LHCN-M2 (cell line): ENCODE results near the gene FOXL3. TPM values are rescaled to one million over a fixed set of nuclear protein-coding genes. Genes with fewer than 3 reads are reported as not detected.
A peak's percentile ranks its signal among the peaks of the same experiment; 100 is the strongest.

ENCODE experiments used
- DNase-seq: peaks from one replicate; pipeline ENCODE4 v3.0.0-alpha.2; 2012; ENCODE audit warnings: low read depth
- total RNA-seq: library from RNA; depleted of rRNA; stranded (reverse); fragments of >200 nt; gene quantifications from 2 replicates; pipeline ENCODE4 v1.2.3, GENCODE V29; 2014

Gene FOXL3
- total RNA-seq, 1 experiment from 2014 or later = not detected

GRCh38 chr7:300546-301290 lies 10.7 kb downstream of the FOXL3 start:
- no peak for DNase-seq

DNA sequence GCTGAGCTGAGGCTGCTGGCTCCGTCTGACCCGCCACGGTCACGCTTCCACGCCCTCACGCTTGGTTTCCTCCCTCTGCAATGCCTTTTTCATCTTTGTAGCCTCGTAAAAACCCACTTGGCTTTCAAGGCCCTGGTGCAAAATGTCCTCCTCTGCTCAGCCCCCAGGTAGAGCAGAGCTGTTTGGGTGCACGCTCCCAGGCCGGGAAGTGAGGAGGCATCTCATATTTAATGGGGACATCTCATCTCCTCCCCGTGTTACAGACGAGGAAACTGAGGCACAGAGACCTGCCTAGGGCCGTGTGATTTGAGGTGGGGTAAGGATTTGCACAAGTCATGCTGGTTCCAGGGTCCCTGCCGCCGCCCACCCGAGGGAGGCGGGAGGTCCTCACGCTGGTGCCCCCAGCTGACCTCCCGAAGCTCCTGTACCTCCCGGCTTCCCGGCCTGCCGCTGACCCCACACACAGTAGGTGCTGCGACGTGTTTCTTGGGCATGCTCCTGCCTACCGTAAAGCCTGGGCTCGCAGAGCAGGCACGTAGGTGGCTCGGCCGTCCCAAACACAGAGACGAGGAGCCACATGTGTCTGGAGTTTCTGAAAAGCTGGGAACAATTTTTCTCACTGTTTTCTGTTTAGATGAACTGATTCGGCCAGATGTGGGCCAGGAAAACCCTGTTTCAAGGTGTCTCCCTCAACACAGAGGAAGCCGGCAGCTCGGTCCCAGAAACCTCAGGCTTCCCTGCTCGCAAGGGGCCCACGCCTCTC lies 11.5 kb downstream of the FOXL3 start:
- DNase-seq = no peak

GRCh38 chr7:302054-302992 lies 12.4 kb downstream of the FOXL3 start:
- DNase-seq = no peak

DNA sequence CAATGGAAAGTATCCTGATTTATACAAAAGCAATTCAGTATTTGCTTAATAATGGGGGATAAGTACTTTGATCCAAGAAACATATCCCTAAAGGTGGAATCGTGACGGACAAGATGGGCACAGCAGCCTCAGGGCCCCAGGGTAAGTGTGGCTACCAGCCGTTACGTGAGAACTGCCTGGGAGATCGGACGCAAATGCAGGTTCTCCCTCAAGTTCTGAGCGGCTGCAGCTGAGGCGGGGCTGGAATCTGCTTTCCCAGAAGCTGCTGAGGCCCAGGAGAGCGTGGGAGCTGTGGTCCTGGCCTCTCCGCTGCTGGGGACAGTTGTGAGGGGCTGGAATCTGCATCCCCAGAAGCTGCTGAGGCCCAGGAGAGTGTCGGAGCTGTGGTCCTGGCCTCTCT lies 13.5 kb downstream of the FOXL3 start:
- no peak for DNase-seq

DNA sequence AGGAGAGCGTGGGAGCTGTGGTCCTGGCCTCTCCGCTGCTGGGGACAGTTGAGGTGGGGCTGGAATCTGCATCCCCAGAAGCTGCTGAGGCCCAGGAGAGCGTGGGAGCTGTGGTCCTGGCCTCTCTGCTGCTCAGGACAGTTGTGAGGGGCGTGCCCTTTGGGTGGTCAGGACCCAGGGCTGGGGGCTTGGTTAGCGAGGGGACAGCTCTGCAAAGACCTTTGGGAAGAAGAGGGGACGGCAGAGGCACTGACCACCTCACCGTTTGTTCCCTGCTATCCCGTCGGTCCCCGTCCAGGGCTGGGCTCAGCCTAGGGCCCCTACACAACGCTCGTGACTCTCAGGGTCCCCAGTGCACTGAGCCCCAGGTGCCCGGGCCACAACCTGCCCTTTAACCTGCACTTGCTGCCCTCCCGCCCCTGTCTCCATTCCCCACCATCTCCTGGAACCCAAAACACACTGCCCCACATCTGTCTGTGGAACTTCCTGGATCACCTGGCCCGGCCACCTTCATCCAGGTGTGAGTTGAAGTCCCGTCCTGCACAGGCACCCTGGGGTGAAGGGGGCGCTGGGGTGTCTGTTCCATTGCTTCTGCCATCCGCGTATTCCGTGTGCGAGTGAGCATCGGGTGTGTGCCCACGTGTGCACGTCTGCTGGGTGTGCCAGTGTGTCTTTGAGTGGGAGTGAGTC lies 14.1 kb downstream of the FOXL3 start:
- no peak for DNase-seq

DNA sequence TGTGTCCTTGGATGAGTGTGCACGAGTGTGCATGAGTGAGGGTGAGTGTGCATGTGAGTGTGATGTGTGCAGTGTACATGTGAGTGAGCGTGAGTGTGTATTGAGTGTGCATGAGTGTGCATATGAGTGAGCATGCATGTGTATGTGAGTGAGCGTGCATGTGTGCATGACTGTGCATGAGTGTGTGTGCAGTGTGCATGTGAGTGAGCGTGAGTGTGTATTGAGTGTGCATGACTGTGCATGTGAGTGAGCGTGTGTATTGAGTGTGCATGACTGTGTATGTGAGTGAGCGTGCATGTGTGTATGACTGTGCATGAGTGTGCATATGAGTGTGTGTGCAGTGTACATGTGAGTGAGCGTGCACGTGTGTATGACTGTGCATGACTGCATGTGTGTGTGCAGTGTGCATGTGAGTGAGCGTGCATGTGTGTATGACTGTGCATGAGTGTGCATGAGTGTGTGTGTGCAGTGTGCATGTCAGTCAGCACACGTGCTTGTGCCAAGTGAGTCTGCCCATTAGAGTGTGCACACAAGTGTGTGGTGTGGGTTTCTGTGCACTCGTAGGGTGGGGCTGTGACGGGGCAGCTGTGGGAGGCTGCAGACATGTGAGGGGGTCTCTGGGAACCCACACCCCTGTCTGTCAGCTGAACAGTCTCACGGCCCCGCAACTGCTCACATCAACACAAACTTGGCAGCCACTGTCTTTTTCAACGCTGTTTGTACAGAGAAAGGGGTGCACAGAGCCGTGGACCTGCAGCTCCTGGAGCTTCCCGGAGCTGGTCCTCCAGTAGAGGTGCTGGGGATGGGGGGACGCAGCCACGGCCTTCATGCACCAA lies 14.8 kb downstream of the FOXL3 start:
- DNase-seq = no peak

- no peak for DNase-seq
Observed at GRCh38 chr7:305410-306151, 15.6 kb downstream of the FOXL3 start.

DNA sequence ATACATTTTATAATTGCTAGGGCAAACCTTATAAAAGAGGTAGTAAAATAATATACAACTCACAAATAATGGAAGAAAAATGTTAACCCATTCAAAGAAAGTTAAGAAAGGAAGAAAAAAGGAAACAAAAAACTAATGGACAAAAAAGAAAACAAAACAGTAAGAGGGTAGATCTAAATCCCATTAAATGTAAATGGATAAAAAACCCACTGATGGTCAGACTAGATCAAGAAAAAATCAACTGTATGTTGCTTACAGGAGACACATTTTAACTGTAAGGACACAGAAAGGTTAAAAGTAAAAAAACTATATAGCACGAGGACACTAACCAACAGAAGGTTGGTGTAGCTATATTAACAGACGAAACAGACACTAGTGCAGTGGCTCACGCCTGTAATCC lies 18.0 kb downstream of the FOXL3 start:
- no peak for DNase-seq

DNA sequence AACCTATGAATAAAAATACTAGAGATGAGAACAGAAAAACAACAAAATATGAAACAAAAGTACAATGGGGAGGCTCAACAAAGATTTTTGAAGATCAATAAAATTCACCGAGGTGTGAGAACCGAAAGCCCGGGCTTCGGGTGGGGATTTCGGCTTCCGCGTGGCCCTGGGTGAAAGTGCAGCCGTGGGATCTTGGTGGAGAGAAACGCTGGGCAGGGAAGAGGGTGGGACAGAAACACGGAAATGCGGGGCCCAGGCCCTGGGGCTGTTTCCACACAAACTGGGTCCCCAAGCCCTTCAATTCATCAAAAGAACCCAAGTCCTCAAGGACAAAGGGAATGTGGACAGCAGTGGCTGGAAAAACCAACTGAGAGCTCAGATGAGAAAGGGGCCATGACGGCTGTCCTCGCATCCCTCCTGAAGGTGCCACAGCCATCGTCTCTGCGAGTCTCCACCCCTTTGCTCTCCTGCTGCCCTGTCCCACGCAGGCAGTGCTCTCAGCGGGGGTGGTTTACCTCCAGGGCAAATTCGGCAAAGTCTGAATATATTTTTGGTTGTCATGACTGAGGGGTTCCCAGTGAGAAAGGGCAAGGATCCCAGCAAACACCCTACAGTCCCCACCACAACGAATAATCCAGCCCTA lies 19.7 kb downstream of the FOXL3 start:
- no peak for DNase-seq

DNA sequence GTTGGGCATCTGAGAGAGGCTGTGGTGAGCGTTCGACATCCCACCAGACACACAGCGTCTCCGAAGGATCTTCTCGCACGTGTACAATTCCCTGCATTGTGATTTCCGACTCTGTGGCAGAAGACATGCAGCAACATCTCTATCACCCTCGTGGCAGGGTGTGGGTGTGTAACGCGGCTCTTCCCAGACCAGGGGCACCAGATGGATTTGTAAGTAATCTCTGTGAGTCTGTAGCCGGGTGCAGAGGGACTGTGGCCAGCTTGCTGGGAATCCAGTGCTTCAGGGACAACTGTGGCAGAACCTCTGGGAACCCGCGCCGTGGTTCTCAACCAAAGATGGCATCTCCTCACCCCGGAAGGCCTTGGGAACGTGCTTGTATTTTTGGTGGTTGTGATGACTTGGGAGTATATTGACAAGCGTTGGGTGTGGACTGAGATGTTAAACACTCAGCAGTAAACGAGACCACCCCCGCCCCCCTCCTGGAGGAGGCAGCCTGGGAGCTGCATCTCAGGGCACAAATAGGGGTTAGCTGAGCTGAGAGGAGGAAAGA lies 21.2 kb downstream of the FOXL3 start:
- no peak for DNase-seq

DNA sequence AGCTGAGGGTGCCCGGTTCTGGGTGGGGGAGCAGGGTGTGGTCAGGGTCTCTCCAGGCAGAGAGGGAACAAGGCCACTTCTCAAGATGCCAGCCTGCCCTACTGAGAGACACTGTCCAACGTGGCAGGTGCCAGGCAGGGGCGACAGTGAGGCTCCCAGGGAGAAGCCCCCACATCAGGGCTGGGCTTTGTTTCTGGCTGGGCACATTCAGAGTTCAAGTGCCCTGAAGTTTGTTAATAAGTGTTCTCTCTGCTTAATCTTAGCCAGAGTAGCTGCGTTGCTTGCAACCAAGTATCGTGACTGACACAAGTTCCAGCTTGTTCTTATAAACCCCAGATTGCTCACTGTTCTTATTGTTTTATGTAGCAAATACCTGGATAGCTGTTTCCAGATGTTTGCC lies 21.8 kb downstream of the FOXL3 start:
- DNase-seq = no peak

DNA sequence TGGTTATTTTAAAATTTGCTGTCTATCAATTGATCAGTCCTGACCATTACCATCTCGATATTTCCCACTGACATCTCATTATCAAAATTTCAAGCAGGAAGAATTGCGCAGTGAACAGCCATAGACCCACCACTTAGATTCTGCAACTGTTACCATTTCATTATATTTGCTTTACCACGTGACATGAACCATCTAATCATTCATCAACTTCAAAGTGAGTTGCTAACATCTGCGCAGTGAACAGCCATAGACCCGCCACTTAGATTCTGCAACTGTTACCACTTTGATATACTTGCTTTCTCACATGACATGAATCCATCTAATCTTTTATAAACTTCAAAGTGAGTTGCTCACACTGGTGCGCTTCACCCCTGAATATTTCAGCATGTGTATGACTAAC lies 22.5 kb downstream of the FOXL3 start:
- no peak for DNase-seq

- no peak for DNase-seq
Observed at GRCh38 chr7:314853-315252, 24.9 kb downstream of the FOXL3 start.

DNA sequence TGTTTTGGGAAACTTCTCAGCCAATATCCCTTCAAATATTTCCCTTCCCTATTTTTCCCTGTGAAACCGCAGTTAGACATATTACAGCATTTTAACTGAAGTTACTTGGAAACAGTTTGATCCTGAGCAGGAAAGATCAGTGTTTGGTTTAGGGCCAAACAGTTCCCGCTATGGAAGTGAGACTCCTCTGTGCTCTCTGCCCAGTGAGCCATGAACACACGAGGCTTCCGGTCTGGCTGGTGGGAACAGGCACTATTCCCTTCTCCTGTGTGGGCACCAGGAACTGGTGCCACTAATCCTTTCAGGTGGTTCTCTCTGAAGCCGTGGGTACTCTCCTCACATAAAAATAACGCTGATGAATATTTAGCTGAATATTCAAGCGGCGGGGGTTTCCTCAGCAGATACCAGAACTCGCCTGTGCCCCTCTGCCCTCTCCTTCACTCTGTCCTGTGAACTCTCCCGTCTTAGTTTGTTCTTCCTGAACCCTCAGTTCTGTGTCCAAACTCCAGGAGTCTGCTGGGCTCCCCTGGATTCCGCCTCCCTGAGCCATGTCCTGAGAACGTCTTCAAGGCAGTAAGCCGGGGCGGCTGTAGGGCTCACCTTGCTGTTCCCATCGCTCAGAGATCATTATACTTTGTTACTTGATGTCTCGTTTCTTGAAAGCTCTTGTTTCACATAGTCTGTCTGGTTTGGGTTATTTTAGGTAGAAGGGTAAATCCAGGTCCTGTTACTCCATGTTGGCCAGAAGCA lies 25.7 kb downstream of the FOXL3 start:
- no peak for DNase-seq

- DNase-seq = no peak
Observed at GRCh38 chr7:317643-318405, 27.9 kb downstream of the FOXL3 start.

DNA sequence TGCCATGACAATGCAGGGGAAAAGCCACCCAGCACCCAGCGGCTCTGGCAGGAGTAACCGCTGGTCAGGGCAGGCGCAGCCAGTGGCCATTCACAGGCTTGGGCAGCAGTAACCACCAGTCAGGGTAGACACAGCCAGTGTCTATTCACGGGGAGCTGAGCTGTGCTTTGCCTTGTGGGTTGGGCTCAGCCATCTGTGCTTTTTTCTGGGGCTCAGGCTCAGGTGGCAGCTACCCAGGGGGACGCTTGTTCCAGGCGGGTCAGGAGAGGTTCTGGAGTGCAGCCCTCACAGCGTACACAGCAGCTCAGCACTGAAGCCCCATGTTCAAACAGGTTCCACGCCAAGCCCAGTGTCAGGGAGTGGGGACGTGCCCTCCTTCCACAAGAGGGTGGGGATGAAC lies 28.5 kb downstream of the FOXL3 start:
- DNase-seq = peak; percentile 21

DNA sequence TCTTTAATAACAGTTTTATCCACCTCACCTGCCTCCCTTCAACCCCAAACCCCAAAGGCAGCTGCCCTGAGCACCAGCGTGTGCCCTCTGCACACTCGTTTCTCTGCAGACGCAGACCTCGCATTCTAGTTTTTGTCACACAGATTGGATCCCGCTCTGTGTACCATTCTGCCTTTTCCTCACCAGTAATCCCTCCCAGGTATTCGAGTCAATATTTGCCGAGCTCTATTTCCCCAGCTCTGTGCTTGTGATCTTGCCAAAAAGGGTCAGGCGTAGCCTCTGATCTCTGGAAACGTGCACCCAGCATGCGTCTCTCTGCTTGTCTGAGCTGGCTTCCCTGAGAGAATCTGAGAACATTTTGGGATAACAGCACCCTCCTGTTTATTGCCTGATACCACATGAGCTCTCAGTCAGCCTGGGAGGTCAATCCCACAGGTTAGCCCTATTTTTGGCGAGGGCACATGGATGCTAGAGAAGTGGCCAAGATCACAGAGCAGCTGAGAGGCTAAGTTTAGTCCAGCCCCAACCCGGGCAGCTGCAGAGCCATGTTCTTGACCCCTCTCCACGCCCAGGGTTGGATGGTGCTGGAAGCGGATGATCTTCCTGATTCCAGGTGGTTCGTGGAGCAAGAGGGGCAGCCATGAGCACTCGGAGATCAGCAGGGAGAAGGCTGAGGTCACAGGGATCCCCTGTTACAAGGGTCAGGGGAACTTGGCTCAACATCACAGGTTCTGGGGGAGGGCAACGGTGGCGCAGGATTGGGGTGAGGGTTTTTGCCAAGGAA lies 29.1 kb downstream of the FOXL3 start:
- no peak for DNase-seq
